WERI-Rb-1 (cell line): ENCODE measurements around the gene MARS1.

ENCODE experiments used
- DNase-seq: peaks from one replicate; pipeline ENCODE4 v3.0.0-alpha.2; 2020
- H3K27ac ChIP-seq: fragments of 250-450 bp; sonication (Bioruptor Pico); 2 replicates; pipeline ENCODE4 v1.5.1; 2020; ENCODE audit warnings: mild to moderate bottlenecking, moderate library complexity
- H3K27me3 ChIP-seq: fragments of 250-450 bp; sonication (Bioruptor Pico); 2 replicates; pipeline ENCODE4 v1.5.1; 2021; ENCODE audit warnings: mild to moderate bottlenecking, low read depth, moderate library complexity; ENCODE audit not compliant: insufficient read depth, severe bottlenecking
- H3K36me3 ChIP-seq: fragments of 250-450 bp; sonication (Bioruptor Pico); 2 replicates; pipeline ENCODE4 v1.5.1; 2020; ENCODE audit warnings: mild to moderate bottlenecking, moderate library complexity
- H3K4me3 ChIP-seq: 2 replicates; pipeline ENCODE4 v1.5.1; 2011; ENCODE audit warnings: low read depth, mild to moderate bottlenecking, control low read depth, low read length
- H3K9me3 ChIP-seq: fragments of 250-450 bp; sonication (Bioruptor Pico); 2 replicates; pipeline ENCODE4 v1.5.1; 2021; ENCODE audit warnings: mild to moderate bottlenecking, moderate library complexity; ENCODE audit not compliant: severe bottlenecking
- TF ChIP-seq, protein P1 (sequence below): IDR thresholded peaks from 2 replicates; pipeline ENCODE4 v1.5.1; 2011; ENCODE audit warnings: low read depth, mild to moderate bottlenecking, control low read depth, inconsistent platforms, low read length

Gene MARS1

DNA sequence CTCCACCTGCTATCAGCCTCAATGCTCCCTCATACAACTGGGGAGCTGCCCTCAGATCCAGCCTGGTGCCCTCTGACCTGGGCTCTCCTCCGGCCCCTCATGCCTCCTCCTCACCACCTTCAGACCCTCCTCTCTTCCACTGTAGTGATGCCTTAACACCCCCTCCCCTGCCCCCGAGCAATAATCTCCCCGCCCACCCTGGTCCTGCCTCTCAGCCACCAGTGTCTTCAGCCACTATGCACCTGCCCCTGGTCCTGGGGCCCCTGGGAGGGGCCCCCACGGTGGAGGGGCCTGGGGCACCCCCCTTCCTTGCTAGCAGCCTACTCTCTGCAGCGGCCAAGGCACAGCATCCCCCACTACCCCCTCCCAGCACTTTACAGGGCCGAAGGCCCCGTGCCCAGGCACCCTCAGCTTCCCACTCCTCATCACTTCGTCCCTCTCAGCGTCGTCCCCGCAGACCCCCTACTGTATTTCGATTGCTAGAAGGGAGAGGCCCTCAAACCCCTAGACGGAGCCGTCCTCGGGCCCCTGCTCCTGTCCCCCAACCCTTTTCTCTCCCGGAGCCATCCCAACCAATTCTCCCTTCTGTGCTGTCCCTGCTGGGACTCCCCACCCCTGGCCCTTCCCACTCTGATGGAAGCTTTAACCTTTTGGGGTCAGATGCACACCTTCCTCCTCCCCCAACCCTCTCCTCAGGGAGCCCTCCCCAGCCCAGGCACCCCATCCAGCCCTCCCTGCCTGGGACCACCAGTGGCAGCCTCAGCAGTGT lies 37.9 kb downstream of the MARS1 start:
- Histone ChIP-seq H3K4me3 (no peak overlapping the region), H3K36me3 (peaks cover 66% of the 10 kb centered on the region), H3K27ac (no peak overlapping the region), H3K27me3 (no peaks in the 10 kb centered on the region), H3K9me3 (no peaks in the 10 kb centered on the region)
- DNase-seq, result no peak
- TF ChIP-seq, protein P1, sequence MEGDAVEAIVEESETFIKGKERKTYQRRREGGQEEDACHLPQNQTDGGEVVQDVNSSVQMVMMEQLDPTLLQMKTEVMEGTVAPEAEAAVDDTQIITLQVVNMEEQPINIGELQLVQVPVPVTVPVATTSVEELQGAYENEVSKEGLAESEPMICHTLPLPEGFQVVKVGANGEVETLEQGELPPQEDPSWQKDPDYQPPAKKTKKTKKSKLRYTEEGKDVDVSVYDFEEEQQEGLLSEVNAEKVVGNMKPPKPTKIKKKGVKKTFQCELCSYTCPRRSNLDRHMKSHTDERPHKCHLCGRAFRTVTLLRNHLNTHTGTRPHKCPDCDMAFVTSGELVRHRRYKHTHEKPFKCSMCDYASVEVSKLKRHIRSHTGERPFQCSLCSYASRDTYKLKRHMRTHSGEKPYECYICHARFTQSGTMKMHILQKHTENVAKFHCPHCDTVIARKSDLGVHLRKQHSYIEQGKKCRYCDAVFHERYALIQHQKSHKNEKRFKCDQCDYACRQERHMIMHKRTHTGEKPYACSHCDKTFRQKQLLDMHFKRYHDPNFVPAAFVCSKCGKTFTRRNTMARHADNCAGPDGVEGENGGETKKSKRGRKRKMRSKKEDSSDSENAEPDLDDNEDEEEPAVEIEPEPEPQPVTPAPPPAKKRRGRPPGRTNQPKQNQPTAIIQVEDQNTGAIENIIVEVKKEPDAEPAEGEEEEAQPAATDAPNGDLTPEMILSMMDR, result no peak

DNA sequence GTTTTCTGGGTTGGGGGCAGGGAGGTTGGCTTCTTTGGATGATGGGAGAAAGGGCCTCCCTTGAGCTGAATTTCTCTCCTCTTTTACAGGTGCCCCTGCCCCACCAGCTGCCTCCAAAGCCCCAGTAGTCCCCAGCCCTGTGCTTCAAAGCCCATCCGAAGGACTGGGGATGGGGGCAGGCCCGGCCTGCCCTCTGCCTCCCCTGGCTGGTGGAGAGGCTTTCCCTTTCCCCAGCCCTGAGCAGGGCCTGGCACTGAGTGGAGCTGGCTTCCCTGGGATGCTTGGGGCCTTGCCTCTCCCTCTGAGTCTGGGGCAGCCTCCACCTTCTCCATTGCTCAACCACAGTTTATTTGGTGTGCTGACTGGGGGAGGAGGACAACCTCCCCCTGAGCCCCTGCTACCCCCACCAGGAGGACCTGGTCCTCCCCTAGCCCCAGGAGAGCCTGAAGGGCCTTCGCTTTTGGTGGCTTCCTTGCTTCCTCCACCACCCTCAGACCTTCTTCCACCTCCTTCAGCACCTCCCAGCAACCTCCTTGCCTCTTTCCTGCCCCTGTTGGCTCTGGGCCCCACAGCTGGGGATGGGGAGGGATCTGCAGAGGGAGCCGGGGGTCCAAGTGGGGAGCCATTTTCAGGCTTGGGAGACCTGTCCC lies 38.7 kb downstream of the MARS1 start:
- Histone ChIP-seq H3K27me3 (no peaks in the 10 kb centered on the region), H3K27ac (no peak overlapping the region), H3K9me3 (no peaks in the 10 kb centered on the region), H3K4me3 (no peak overlapping the region), H3K36me3 (peaks cover 74% of the 10 kb centered on the region)
- TF ChIP-seq, protein P1, result no peak
- DNase-seq, result no peak

DNA sequence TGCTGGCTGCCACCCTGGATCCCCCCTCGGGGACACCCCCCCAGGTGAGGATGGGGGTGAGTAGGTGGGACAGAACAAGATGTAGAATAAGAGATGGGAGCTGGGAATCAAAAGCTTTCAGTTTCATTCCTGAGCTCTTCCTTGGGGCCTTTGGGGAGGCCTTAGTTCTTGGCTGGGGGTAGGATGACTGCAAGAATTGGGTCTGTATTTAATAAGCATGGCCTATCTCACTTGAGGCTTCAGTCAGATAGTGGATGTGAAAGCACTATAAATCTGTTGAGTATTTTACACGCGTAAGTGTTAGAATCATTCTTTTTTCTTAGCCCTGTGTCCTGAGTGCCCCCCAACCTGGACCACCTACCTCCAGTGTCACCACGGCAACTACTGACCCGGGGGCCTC lies 39.3 kb downstream of the MARS1 start:
- Histone ChIP-seq H3K27ac (no peak overlapping the region), H3K36me3 (peaks cover 79% of the 10 kb centered on the region), H3K27me3 (no peaks in the 10 kb centered on the region), H3K4me3 (no peak overlapping the region), H3K9me3 (no peaks in the 10 kb centered on the region)
- DNase-seq, result no peak
- TF ChIP-seq, protein P1, result no peak

DNA sequence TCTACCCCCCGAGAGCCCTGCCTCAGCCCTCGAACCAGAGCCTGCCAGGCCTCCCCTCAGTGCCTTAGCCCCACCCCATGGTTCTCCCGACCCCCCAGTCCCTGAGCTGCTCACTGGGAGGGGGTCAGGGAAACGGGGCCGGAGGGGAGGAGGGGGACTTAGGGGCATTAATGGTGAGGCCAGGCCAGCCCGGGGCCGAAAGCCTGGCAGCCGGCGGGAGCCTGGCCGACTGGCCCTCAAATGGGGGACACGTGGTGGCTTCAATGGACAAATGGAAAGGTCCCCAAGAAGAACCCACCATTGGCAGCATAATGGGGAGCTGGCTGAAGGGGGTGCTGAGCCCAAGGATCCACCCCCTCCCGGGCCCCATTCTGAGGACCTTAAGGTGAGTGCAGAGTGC lies 40.3 kb downstream of the MARS1 start:
- H3K27ac ChIP-seq, result no peak overlapping the region

DNA sequence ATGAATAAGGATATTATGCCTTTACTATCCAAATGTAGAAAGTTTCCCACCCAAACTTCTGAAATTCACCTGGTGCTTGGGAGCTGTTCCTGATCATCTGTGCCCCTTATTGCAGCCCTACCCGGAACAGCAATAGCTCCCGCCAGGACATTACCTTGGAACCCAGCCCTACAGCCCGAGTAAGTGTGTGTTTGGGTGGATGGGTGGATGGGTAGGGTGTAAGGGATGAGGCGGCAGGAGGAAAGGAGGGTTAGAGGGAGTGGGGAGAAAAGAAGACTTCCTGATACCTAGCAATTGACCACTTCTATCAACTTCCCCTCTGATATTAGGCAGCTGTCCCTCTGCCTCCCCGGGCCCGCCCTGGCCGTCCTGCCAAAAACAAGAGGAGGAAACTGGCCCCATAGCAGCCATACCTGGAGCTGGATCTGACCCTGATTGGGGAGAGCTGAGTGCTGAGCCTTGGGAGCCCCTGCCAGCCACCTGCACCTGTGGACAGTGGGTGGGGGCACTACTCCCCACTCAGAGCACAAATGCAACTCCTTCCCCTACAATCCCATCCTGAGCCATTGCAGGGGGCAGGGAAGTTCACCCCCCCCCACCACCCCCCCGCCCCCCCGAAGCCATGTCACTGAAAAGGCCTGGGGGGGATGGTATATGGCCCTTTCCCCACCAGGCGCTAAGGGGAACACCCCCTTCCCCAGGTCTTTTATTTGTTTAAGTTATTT lies 41.1 kb downstream of the MARS1 start:
- Histone ChIP-seq H3K4me3 (no peak overlapping the region), H3K9me3 (no peaks in the 10 kb centered on the region), H3K36me3 (peaks cover 92% of the 10 kb centered on the region), H3K27me3 (no peaks in the 10 kb centered on the region), H3K27ac (no peak overlapping the region)
- no peak for DNase-seq
- TF ChIP-seq, protein P1, result no peak

More for the DNA sequence above, 40.3 kb downstream of the MARS1 start:
- DNase-seq, result no peak
- Histone ChIP-seq H3K9me3 (no peaks in the 10 kb centered on the region), H3K27me3 (no peaks in the 10 kb centered on the region), H3K4me3 (no peak overlapping the region), H3K36me3 (peaks cover 89% of the 10 kb centered on the region)
- TF ChIP-seq, protein P1, result no peak
